ENCODE measurements around the gene PTCH2. TPM values are rescaled to one million over a fixed set of nuclear protein-coding genes. Genes with fewer than 3 reads are reported as not detected.

PTCH2 gene
- total RNA-seq, 2 experiments from 2014 or later: 1.2 TPM

DNA sequence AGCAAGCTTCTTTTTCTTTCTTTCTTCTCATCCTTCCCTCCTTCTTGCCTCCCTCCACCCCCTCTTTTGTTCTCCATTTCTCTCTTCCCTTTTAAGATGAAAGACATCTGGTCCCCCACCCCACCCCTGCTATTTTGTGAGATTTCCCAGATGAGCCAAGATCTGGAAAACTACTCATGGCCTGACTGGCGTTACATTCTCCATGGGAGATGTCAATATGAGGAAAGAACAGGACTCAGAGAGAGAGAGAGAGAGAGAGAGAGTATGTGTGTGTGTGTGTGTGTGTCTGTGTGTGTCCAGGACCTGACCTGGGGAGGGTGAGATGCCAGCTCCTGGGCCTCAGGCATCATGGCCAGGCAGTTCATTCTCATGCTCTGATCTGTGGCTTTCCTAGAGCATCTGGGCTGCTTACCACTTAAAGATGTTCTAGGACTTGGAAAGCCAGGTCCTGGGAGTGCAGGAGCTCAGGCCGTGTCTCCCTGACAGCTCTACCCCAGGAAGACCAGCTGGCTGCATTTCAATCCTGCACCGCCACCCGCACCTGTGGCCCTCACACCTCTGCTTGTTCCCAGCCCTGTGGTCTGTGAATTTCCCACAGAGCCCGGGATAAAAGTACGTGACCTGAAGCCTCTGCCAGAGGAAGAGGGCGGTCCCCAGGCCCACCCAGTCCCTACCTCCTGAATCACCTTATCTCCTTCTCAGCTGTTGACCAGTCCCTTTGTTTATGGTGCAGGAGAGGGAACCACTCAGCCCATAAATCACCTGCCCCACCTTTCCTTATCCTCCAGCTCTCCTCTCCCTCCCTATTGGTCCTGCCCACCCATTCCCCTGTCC is 51.9 kb downstream of the PTCH2 start:
- no peaks in the 10 kb centered on the region for H3K27me3 ChIP-seq (ENCODE audit: control insufficient read depth in 1 of 2, insufficient read depth in 2 of 2, low read length in 2 of 2)
- H3K27ac ChIP-seq (ENCODE audit: low read depth in 1 of 2, low read length in 2 of 2): no peak overlapping the region
- Mint-ChIP-seq H3K9me3 (no peaks in the 10 kb centered on the region), H3K36me3 (ENCODE audit: low read depth) (no peaks in the 10 kb centered on the region), H3K4me3 (no peak overlapping the region), H3K4me1 (ENCODE audit: low read depth) (peaks cover 9% of the 10 kb centered on the region), H3K27me3 (no peaks in the 10 kb centered on the region), H3K27ac (no peak overlapping the region)
- TF ChIP-seq, protein P1, sequence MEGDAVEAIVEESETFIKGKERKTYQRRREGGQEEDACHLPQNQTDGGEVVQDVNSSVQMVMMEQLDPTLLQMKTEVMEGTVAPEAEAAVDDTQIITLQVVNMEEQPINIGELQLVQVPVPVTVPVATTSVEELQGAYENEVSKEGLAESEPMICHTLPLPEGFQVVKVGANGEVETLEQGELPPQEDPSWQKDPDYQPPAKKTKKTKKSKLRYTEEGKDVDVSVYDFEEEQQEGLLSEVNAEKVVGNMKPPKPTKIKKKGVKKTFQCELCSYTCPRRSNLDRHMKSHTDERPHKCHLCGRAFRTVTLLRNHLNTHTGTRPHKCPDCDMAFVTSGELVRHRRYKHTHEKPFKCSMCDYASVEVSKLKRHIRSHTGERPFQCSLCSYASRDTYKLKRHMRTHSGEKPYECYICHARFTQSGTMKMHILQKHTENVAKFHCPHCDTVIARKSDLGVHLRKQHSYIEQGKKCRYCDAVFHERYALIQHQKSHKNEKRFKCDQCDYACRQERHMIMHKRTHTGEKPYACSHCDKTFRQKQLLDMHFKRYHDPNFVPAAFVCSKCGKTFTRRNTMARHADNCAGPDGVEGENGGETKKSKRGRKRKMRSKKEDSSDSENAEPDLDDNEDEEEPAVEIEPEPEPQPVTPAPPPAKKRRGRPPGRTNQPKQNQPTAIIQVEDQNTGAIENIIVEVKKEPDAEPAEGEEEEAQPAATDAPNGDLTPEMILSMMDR (IDR thresholded peaks at IDR 0.05): no peak
- H3K4me3 ChIP-seq (ENCODE audit: low read length): no peak overlapping the region
- intact Hi-C loops (cut with DNase I, micrococcal nuclease): loop anchor here in 1 of 2 experiments (10.0 kb wide), 2 partner anchors 94 to 414 kb away; partner anchors contain the start of gene ZSWIM5
- H3K4me1 ChIP-seq (ENCODE audit: insufficient read depth, low read length): peaks cover 7% of the 10 kb centered on the region
- DNase-seq: no peak
- H3K9me3 ChIP-seq (ENCODE audit: control insufficient read depth in 1 of 2, insufficient read depth in 1 of 2, low read length in 2 of 2): no peaks in the 10 kb centered on the region
- POLR2A ChIA-PET: interaction anchor here (0.7 to 4.1 kb wide), 5 partner anchors 9 to 32 kb away, joined by 3 to 16 read pairs (median 7); partner anchors contain the start of genes BTBD19 and PLK3
- ATAC-seq (ENCODE audit: poor library complexity): no peak
- H3K36me3 ChIP-seq (ENCODE audit: insufficient read depth, low read length): no peaks in the 10 kb centered on the region
- CTCF ChIA-PET: interaction anchor here (2.1 kb wide), 1 partner anchor 60 kb away, joined by 11 read pairs; the partner anchor contains the start of gene RNU5D-1

DNA sequence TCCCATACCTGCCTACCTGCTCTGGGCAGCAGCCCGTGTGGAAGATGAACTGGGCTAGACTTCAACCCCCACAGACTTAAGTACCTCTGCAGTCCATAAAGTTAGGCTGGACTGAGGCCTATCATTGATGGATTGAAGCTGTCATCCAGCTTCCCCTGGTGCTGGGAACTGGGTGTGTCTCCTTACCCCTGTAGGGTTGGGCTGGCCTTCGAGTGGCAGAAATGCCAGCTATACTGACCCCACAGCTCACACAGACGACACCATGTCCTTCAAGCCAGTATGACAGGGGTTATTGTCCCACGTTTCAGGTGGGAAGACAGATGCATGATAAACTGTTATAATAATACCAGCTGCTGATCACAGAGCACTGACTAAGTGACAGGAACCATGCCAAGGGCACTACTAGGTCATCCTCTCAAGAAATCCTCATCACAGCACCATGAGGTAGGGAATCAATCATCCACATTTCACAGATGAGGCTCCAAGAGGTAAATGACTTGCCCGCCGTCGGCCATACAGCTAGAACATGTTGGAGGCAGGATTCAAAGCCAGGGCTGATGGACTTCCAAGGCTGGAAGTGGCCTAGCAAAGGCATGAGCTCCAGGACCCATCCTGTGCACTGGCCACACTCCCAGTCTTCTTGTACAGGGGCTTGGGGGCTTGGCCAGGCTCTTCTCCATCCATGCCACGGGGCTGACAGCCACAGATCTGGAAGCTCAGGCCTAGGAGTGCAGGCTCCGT is 54.8 kb downstream of the PTCH2 start, which contains the start of gene BEST4:
BEST4 (minus strand) TSS at position 51 of the 741 bp plus-strand sequence. CDS start 465 bp downstream, outside the sequence.
- H3K9me3 ChIP-seq (ENCODE audit: control insufficient read depth in 1 of 2, insufficient read depth in 1 of 2, low read length in 2 of 2): no peaks in the 10 kb centered on the region
- intact Hi-C loops (cut with DNase I, micrococcal nuclease): loop anchor here in 1 of 2 experiments (5.0 kb wide), 3 partner anchors 34 to 514 kb away; no protein-coding TSS in a partner anchor
- TF ChIP-seq, protein P1 (IDR thresholded peaks at IDR 0.05): no peak
- no peak within 1 kb of the TSS for H3K27ac ChIP-seq (ENCODE audit: low read depth in 1 of 2, low read length in 2 of 2)
- no peaks in the 10 kb centered on the region for H3K27me3 ChIP-seq (ENCODE audit: control insufficient read depth in 1 of 2, insufficient read depth in 2 of 2, low read length in 2 of 2)
- ChIA-PET CTCF (interaction anchor here (0.9 to 1.7 kb wide), 3 partner anchors 12 to 59 kb away, joined by 3 to 5 read pairs (median 3); partner anchors contain the start of genes PLK3 and RNU5D-1), POLR2A (interaction anchor here (0.8 to 5.6 kb wide), 8 partner anchors 12 to 223 kb away, joined by 3 to 61 read pairs (median 6); partner anchors contain the start of genes HECTD3, PLK3 and RPS8)
- H3K36me3 Mint-ChIP-seq (ENCODE audit: low read depth): no peaks in the 10 kb centered on the region
- H3K36me3 ChIP-seq (ENCODE audit: insufficient read depth, low read length): no peaks in the 10 kb centered on the region
- H3K4me1 ChIP-seq (ENCODE audit: insufficient read depth, low read length): peaks cover 34% of the 10 kb centered on the region
- no peak for DNase-seq
- H3K27ac Mint-ChIP-seq: peak within 1 kb of the TSS; percentile 33
- H3K9me3 Mint-ChIP-seq: no peaks in the 10 kb centered on the region
- H3K27me3 Mint-ChIP-seq: no peaks in the 10 kb centered on the region
- H3K4me1 Mint-ChIP-seq (ENCODE audit: low read depth): peaks cover 29% of the 10 kb centered on the region
- no peak within 1 kb of the TSS for H3K4me3 Mint-ChIP-seq
- no peak for ATAC-seq (ENCODE audit: poor library complexity)
- no peak within 1 kb of the TSS for H3K4me3 ChIP-seq (ENCODE audit: low read length)

DNA sequence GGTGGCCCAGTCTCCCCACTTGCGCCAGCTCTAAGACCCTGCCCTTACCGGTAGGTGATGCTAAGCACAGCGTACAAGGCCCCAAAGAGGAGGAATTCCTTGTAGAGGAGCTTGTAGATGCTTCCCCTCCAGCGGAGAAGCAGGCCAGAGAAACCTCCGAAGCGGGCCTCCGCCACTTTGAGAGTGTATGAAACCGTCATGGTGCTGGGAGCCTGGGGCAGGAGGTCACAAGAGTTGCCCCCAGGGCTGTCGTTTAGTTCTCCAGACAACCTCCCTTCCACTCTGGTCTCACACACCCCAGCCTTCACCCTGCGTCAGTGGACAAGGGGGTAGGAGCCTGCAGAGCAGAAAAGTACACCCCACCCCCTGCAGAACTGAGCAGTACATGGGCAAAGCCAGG is 55.5 kb downstream of the PTCH2 start:
- ATAC-seq (ENCODE audit: poor library complexity) (no peak), DNase-seq (no peak)
- POLR2A ChIA-PET: interaction anchor here (1.0 to 5.6 kb wide), 11 partner anchors 12 to 224 kb away, joined by 3 to 61 read pairs (median 6); partner anchors contain the start of genes HECTD3, PLK3, RNU5D-1 and RPS8
- no peaks in the 10 kb centered on the region for H3K9me3 ChIP-seq (ENCODE audit: control insufficient read depth in 1 of 2, insufficient read depth in 1 of 2, low read length in 2 of 2)
- Mint-ChIP-seq H3K36me3 (ENCODE audit: low read depth) (no peaks in the 10 kb centered on the region), H3K4me1 (ENCODE audit: low read depth) (peaks cover 31% of the 10 kb centered on the region), H3K27me3 (no peaks in the 10 kb centered on the region), H3K4me3 (no peak overlapping the region), H3K27ac (peak overlapping the region; percentile 33), H3K9me3 (no peaks in the 10 kb centered on the region)
- peaks cover 3% of the 10 kb centered on the region for H3K36me3 ChIP-seq (ENCODE audit: insufficient read depth, low read length)
- H3K4me1 ChIP-seq (ENCODE audit: insufficient read depth, low read length): peaks cover 35% of the 10 kb centered on the region
- intact Hi-C loops (cut with DNase I, micrococcal nuclease): loop anchor here (2.0 to 5.0 kb wide), 5 partner anchors 13 to 515 kb away; partner anchors contain the start of gene PLK3 (in 1 of the 2)
- no peak overlapping the region for H3K4me3 ChIP-seq (ENCODE audit: low read length)
- TF ChIP-seq, protein P1 (IDR thresholded peaks at IDR 0.05): no peak
- H3K27ac ChIP-seq (ENCODE audit: low read depth in 1 of 2, low read length in 2 of 2): no peak overlapping the region
- H3K27me3 ChIP-seq (ENCODE audit: control insufficient read depth in 1 of 2, insufficient read depth in 2 of 2, low read length in 2 of 2): no peaks in the 10 kb centered on the region
- CTCF ChIA-PET: interaction anchor here (0.9 to 1.7 kb wide), 4 partner anchors 12 to 58 kb away, joined by 3 to 10 read pairs (median 4); partner anchors contain the start of genes PLK3, RNU5D-1 and RPS8
